DOHH2 (cell line): ENCODE data around the gene AKNA.

ENCODE experiments used
- H3F3A ChIP-seq: fragments of 200-600 bp; sonication (generic), shearing (Covaris generic); 2 replicates; pipeline ENCODE4 v1.6.0; 2016; ENCODE audit warnings: antibody characterized with exemption, mild to moderate bottlenecking; ENCODE audit not compliant: control insufficient read depth, insufficient read depth
- H3K27ac ChIP-seq: fragments of 200-600 bp; sonication (generic); 2 replicates; pipeline ENCODE4 v1.5.1; 2014; ENCODE audit warnings: low read depth, mild to moderate bottlenecking, low read length, moderate library complexity
- H3K27me3 ChIP-seq: fragments of 200-600 bp; sonication (generic); 2 replicates; pipeline ENCODE4 v1.6.1; 2014; ENCODE audit warnings: mild to moderate bottlenecking, low read length, mixed read lengths; ENCODE audit not compliant: control insufficient read depth
- H3K36me3 ChIP-seq: fragments of 200-600 bp; sonication (generic); 2 replicates; pipeline ENCODE4 v1.6.1; 2014; ENCODE audit warnings: mild to moderate bottlenecking, low read length, moderate library complexity, mixed read lengths; ENCODE audit not compliant: control insufficient read depth
- H3K4me1 ChIP-seq: fragments of 200-600 bp; sonication (generic); 2 replicates; pipeline ENCODE4 v1.6.1; 2014; ENCODE audit warnings: mild to moderate bottlenecking, low read length, mixed read lengths; ENCODE audit not compliant: control insufficient read depth
- H3K4me2 ChIP-seq: fragments of 200-600 bp; sonication (generic); 2 replicates; pipeline ENCODE4 v1.6.0; 2014; ENCODE audit warnings: mild to moderate bottlenecking, low read length, moderate library complexity
- H3K4me3 ChIP-seq: fragments of 200-600 bp; sonication (generic); 2 replicates; pipeline ENCODE4 v1.5.1; 2014; ENCODE audit warnings: mild to moderate bottlenecking, low read length, mixed read lengths
- H3K79me2 ChIP-seq: fragments of 200-600 bp; sonication (generic); 2 replicates; pipeline ENCODE4 v1.6.1; 2014; ENCODE audit warnings: mild to moderate bottlenecking, low read length, mixed read lengths; ENCODE audit not compliant: control insufficient read depth
- H3K9me2 ChIP-seq: fragments of 200-600 bp; sonication (generic); replicated peaks from 2 replicates; pipeline ENCODE4 v1.6.1; 2014; ENCODE audit warnings: mild to moderate bottlenecking, low read length, mixed read lengths; ENCODE audit not compliant: control insufficient read depth
- H3K9me3 ChIP-seq: fragments of 200-600 bp; sonication (generic); 2 replicates; pipeline ENCODE4 v1.6.1; 2014; ENCODE audit warnings: antibody characterized with exemption, low read length, mixed read lengths; ENCODE audit not compliant: control insufficient read depth, insufficient read depth
- H4K20me1 ChIP-seq: fragments of 200-600 bp; sonication (generic); 2 replicates; pipeline ENCODE4 v1.6.0; 2014; ENCODE audit warnings: low read depth, mild to moderate bottlenecking, antibody characterized with exemption, low read length, moderate library complexity; ENCODE audit not compliant: control insufficient read depth, insufficient read depth
- CTCF ChIP-seq: fragments of 200-600 bp; sonication (generic); IDR thresholded peaks from one replicate; pipeline ENCODE4 v1.5.1; 2014; ENCODE audit warnings: antibody characterized with exemption, mild to moderate bottlenecking, low read depth, low read length; ENCODE audit not compliant: poor library complexity, severe bottlenecking
- EZH2phosphoT487 ChIP-seq: fragments of 200-600 bp; sonication (generic); IDR thresholded peaks from 2 replicates; pipeline ENCODE4 v1.6.1; 2017; ENCODE audit warnings: borderline replicate concordance, mild to moderate bottlenecking, antibody characterized with exemption, low read length, moderate library complexity, mixed read lengths

Gene AKNA

GRCh38 chr9:114409103-114409780 lies 21.5 kb upstream of the AKNA start:
- Histone ChIP-seq H4K20me1 (no peaks in the 10 kb centered on the region), H3K9me2 (no peaks in the 10 kb centered on the region), H3K79me2 (no peaks in the 10 kb centered on the region), H3F3A (no peaks in the 10 kb centered on the region), H3K4me1 (peaks cover 7% of the 10 kb centered on the region), H3K9me3 (no peaks in the 10 kb centered on the region), H3K4me2 (no peak overlapping the region), H3K27ac (no peak overlapping the region), H3K36me3 (no peaks in the 10 kb centered on the region), H3K27me3 (no peaks in the 10 kb centered on the region), H3K4me3 (no peak overlapping the region)
- TF ChIP-seq EZH2phosphoT487 (no peak), CTCF (no peak)

- Histone ChIP-seq H3F3A (no peaks in the 10 kb centered on the region), H3K27me3 (no peaks in the 10 kb centered on the region), H3K36me3 (no peaks in the 10 kb centered on the region), H3K4me3 (no peak overlapping the region), H3K4me1 (peaks cover 7% of the 10 kb centered on the region), H3K79me2 (no peaks in the 10 kb centered on the region), H3K9me2 (no peaks in the 10 kb centered on the region), H3K9me3 (no peaks in the 10 kb centered on the region), H4K20me1 (no peaks in the 10 kb centered on the region), H3K27ac (no peak overlapping the region), H3K4me2 (no peak overlapping the region)
- no peak for TF ChIP-seq CTCF
- no peak for TF ChIP-seq EZH2phosphoT487
Observed at GRCh38 chr9:114408645-114409044, 20.9 kb upstream of the AKNA start.

GRCh38 chr9:114407889-114408288 lies 20.1 kb upstream of the AKNA start:
- H3K27me3 ChIP-seq, result no peaks in the 10 kb centered on the region

More at GRCh38 chr9:114407889-114408288, 20.1 kb upstream of the AKNA start:
- Histone ChIP-seq H3K36me3 (no peaks in the 10 kb centered on the region), H3K4me3 (no peak overlapping the region), H3K79me2 (no peaks in the 10 kb centered on the region), H3K27ac (no peak overlapping the region), H3K9me2 (no peaks in the 10 kb centered on the region), H3K4me1 (peaks cover 7% of the 10 kb centered on the region), H3K4me2 (no peak overlapping the region), H3F3A (no peaks in the 10 kb centered on the region), H3K9me3 (no peaks in the 10 kb centered on the region), H4K20me1 (no peaks in the 10 kb centered on the region)
- TF ChIP-seq CTCF (no peak), EZH2phosphoT487 (no peak)
